ENCODE data around the gene KLHL13.
"Not testable (repeated sequence)": the region's sequence is repeated elsewhere in the genome, so short reads cannot be mapped to it uniquely, and the experiment has no call there.

Gene KLHL13

GRCh38 chrX:117987373-117987772 is 129.2 kb downstream of the KLHL13 start:
- Mint-ChIP-seq H3K4me3 (no peak overlapping the region), H3K27me3 (no peaks in the 10 kb centered on the region), H3K4me1 (no peaks in the 10 kb centered on the region), H3K36me3 (no peaks in the 10 kb centered on the region), H3K27ac (no peak overlapping the region), H3K9me3 (no peaks in the 10 kb centered on the region)
- no peak for ATAC-seq

DNA sequence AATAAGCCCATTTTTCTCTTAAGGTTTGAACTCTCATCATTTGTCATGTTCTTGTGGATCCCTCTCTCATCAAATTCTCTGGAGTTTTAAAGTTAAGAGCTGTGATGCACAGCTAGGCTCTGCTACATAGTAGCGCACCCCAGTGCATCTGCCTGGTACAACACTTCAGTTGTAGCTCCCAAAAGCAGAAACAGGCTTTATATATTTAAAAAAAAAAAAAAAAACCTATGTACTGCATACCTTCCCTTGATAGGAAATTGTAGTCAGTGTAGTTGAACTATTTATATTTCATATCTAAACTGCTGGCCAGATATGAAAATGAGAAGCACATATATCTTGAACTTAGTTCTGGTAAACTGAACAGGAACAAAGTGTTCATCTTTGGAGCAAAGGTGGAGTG is 131.4 kb downstream of the KLHL13 start:
- H3K36me3 Mint-ChIP-seq, result no peaks in the 10 kb centered on the region
- no peak overlapping the region for H3K4me3 Mint-ChIP-seq
- no peak for ATAC-seq
- no peaks in the 10 kb centered on the region for H3K4me1 Mint-ChIP-seq
- no peaks in the 10 kb centered on the region for H3K27me3 Mint-ChIP-seq
- H3K27ac Mint-ChIP-seq, result no peak overlapping the region
- H3K9me3 Mint-ChIP-seq, result no peaks in the 10 kb centered on the region

DNA sequence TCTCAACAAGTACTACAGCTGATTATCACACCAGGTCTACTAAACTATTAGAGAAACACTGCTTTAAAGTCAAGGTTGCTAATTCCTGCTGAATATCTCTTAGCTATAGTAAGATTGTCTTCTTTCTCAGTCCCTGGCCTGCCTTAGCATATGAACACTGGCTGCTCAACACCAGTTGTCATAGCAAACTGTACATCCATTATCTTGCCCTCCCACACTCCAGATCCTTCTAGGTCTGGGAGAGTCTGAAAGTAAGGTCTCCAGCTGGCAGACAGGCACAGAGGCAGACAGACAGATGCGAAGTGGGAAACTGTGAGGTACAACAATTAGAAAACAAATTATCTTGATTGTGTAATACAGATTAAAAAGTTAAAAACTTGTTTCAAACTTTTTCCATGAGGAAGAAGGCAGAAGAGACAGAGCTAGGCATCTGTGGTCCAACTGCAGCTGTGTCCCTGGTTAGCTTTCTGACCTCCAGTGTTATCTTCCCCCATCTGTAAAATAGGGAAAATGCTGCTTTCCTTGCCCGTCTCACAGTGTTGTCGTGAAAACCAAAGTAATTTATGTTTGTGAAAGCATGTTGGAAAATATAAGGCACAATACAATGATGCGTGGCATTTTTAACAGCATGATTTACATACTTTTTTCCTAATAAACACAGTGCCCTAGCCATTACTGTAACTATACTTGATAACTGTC is 133.8 kb downstream of the KLHL13 start:
- no peak overlapping the region for H3K4me3 Mint-ChIP-seq
- no peak for ATAC-seq

GRCh38 chrX:117978402-117978801 is 138.2 kb downstream of the KLHL13 start:
- no peak for ATAC-seq
- Mint-ChIP-seq H3K36me3 (no peaks in the 10 kb centered on the region), H3K4me1 (no peaks in the 10 kb centered on the region), H3K4me3 (no peak overlapping the region), H3K9me3 (no peaks in the 10 kb centered on the region), H3K27me3 (no peaks in the 10 kb centered on the region), H3K27ac (no peak overlapping the region)

More for the DNA sequence above, 133.8 kb downstream of the KLHL13 start:
- Mint-ChIP-seq H3K9me3 (no peaks in the 10 kb centered on the region), H3K27me3 (no peaks in the 10 kb centered on the region), H3K27ac (no peak overlapping the region), H3K4me1 (no peaks in the 10 kb centered on the region), H3K36me3 (no peaks in the 10 kb centered on the region)

GRCh38 chrX:117977526-117977925 is 139.1 kb downstream of the KLHL13 start:
- Mint-ChIP-seq H3K27me3 (no peaks in the 10 kb centered on the region), H3K27ac (no peak overlapping the region), H3K4me3 (no peak overlapping the region), H3K4me1 (no peaks in the 10 kb centered on the region), H3K9me3 (no peaks in the 10 kb centered on the region), H3K36me3 (no peaks in the 10 kb centered on the region)
- ATAC-seq, result no peak

GRCh38 chrX:117973110-117973807 is 143.4 kb downstream of the KLHL13 start:
- Mint-ChIP-seq H3K27me3 (no peaks in the 10 kb centered on the region), H3K27ac (no peak overlapping the region), H3K4me1 (no peaks in the 10 kb centered on the region), H3K36me3 (no peaks in the 10 kb centered on the region), H3K4me3 (no peak overlapping the region), H3K9me3 (no peaks in the 10 kb centered on the region)
- no peak for ATAC-seq

GRCh38 chrX:117972711-117973109 is 143.9 kb downstream of the KLHL13 start:
- no peak overlapping the region for H3K4me3 Mint-ChIP-seq
- no peaks in the 10 kb centered on the region for H3K27me3 Mint-ChIP-seq
- ATAC-seq, result no peak
- no peaks in the 10 kb centered on the region for H3K9me3 Mint-ChIP-seq
- H3K36me3 Mint-ChIP-seq, result no peaks in the 10 kb centered on the region
- H3K27ac Mint-ChIP-seq, result no peak overlapping the region
- H3K4me1 Mint-ChIP-seq, result no peaks in the 10 kb centered on the region

- Mint-ChIP-seq H3K9me3 (no peaks in the 10 kb centered on the region), H3K36me3 (no peaks in the 10 kb centered on the region), H3K4me3 (no peak overlapping the region), H3K27me3 (no peaks in the 10 kb centered on the region), H3K4me1 (no peaks in the 10 kb centered on the region), H3K27ac (no peak overlapping the region)
- ATAC-seq, result no peak
Measured at GRCh38 chrX:117969782-117970181, 146.8 kb downstream of the KLHL13 start.

- H3K4me1 Mint-ChIP-seq, result no peaks in the 10 kb centered on the region
- no peak for ATAC-seq
- H3K27me3 Mint-ChIP-seq, result no peaks in the 10 kb centered on the region
- no peaks in the 10 kb centered on the region for H3K36me3 Mint-ChIP-seq
- no peak overlapping the region for H3K27ac Mint-ChIP-seq
- H3K4me3 Mint-ChIP-seq, result no peak overlapping the region
- no peaks in the 10 kb centered on the region for H3K9me3 Mint-ChIP-seq
Measured at GRCh38 chrX:117969328-117969727, 147.3 kb downstream of the KLHL13 start.

- Mint-ChIP-seq H3K4me1 (no peaks in the 10 kb centered on the region), H3K27ac (no peak overlapping the region), H3K4me3 (no peak overlapping the region), H3K27me3 (no peaks in the 10 kb centered on the region), H3K36me3 (no peaks in the 10 kb centered on the region), H3K9me3 (no peaks in the 10 kb centered on the region)
- no peak for ATAC-seq
Measured at GRCh38 chrX:117959045-117959444, 157.6 kb downstream of the KLHL13 start.

GRCh38 chrX:117957128-117957527 is 159.5 kb downstream of the KLHL13 start:
- Mint-ChIP-seq H3K27ac (no peak overlapping the region), H3K27me3 (no peaks in the 10 kb centered on the region), H3K4me1 (no peaks in the 10 kb centered on the region), H3K4me3 (no peak overlapping the region), H3K36me3 (no peaks in the 10 kb centered on the region), H3K9me3 (no peaks in the 10 kb centered on the region)
- ATAC-seq, result no peak

DNA sequence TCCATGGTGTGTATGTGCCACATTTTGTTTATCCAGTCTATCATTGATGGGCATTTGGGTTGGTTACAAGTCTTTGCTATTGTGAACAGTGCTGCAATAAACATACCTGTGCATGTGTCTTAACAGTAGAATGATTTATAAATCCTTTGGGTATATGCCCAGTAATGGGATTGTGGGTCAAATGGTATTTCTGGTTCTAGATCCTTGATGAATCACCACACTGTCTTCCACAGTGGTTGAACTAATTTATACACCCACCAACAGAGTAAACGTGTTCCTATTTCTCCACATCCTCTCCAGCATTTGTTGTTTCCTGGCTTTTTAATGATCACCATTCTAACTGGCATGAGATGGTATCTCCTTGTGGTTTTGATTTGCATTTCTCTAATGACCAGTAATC is 177.3 kb downstream of the KLHL13 start:
- H3K4me3 Mint-ChIP-seq, H3K9me3 Mint-ChIP-seq, H3K4me1 Mint-ChIP-seq, ATAC-seq, H3K36me3 Mint-ChIP-seq, H3K27me3 Mint-ChIP-seq, H3K27ac Mint-ChIP-seq: not testable (repeated sequence)

DNA sequence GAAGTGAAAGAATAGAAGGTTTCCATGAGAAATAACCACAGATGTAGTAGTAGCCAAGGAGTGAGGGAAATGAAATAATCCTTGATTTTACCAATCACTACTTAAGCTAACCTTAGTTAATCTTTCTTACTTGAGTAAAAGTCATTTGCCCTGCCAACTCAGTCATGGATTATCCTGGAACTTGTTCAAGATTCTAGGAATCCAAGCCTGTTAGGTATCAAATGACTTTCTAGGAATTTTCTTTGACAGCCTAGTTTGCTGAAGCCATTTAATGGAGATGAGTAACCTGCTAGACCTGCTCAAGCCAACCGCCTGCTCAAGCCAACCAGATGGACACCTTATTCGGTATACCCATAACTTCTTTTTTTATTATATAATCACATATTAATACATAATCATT is 180.5 kb downstream of the KLHL13 start:
- H3K4me3 Mint-ChIP-seq, result no peak overlapping the region
- no peaks in the 10 kb centered on the region for H3K4me1 Mint-ChIP-seq
- no peak for ATAC-seq
- peaks cover 3% of the 10 kb centered on the region for H3K9me3 Mint-ChIP-seq
- H3K27me3 Mint-ChIP-seq, result no peaks in the 10 kb centered on the region
- no peaks in the 10 kb centered on the region for H3K36me3 Mint-ChIP-seq
- no peak overlapping the region for H3K27ac Mint-ChIP-seq

DNA sequence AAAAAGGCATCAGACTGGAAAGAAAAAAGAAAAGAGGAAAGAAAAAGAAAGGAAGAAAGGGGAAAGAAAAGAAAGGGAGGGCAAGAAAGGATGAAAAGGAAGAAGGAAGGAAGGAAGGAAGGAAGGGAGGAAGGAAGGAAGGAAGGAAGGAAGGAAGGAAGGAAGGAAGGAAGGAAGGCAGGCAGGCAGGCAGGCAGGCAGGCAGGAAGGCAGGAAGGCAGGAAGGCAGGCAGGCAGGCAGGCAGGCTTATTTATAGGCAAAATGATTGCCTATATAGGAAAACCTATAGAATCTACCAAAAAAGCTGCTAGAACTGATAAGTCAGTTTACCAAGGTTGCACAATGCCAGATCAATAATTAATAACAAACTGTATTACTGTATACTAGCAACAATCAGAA is 186.5 kb downstream of the KLHL13 start:
- not testable (repeated sequence) for H3K27ac Mint-ChIP-seq, ATAC-seq, H3K27me3 Mint-ChIP-seq, H3K4me3 Mint-ChIP-seq, H3K9me3 Mint-ChIP-seq, H3K4me1 Mint-ChIP-seq, H3K36me3 Mint-ChIP-seq

GRCh38 chrX:117919755-117920154 is 196.9 kb downstream of the KLHL13 start:
- Mint-ChIP-seq H3K9me3 (no peaks in the 10 kb centered on the region), H3K4me1 (no peaks in the 10 kb centered on the region), H3K4me3 (no peak overlapping the region), H3K36me3 (no peaks in the 10 kb centered on the region), H3K27ac (no peak overlapping the region), H3K27me3 (no peaks in the 10 kb centered on the region)
- no peak for ATAC-seq

GRCh38 chrX:117910216-117910615 is 206.4 kb downstream of the KLHL13 start:
- no peaks in the 10 kb centered on the region for H3K9me3 Mint-ChIP-seq
- no peak overlapping the region for H3K27ac Mint-ChIP-seq
- no peaks in the 10 kb centered on the region for H3K36me3 Mint-ChIP-seq
- H3K4me1 Mint-ChIP-seq, result no peaks in the 10 kb centered on the region
- no peaks in the 10 kb centered on the region for H3K27me3 Mint-ChIP-seq
- no peak for ATAC-seq
- H3K4me3 Mint-ChIP-seq, result no peak overlapping the region
